Amygdala (tissue), 56 donors: ENCODE data around the gene GDPD3.

ENCODE experiments used
- DNase-seq, 56 donors: peaks; one replicate each; lab custom pipeline; 2025; lab: John Stamatoyannopoulos, UW

The GDPD3 gene

DNA sequence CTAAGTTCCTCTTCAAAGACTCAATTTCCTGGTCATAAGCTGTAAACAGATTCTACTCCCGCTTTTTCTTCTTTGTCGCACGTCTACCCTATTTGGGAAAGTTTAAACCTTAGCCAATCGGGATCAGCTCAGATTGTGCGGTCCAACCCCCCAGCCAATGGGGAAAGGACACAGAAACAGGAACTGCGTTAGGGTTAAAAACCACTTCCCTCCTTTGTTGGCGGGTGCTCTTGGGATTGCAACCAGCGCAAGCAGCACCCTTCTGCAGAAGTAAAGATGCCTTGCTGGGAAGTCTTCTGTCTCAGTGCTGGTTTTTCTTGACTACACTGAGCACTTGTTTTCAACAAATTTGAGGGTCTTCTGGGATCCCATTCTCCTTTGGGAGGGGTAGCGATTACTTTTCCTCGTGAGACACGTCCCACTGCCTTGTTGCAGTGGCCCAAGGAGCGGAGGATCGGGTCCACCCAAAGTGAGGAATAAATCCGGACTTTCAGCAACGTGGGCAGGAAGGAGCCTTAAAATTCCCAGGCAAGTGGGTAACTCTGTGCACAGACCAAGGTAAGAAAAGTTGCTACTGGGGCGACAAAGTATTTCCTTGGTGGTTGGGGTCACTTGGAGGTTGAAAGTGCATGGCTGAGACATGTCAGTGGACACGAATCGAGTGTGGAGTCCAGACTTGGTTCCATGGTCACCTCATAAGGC lies 16.3 kb downstream of the GDPD3 start:
- DNase-seq: no peak

- DNase-seq: peak; percentile 29 to 96 (median 84)
These were observed 17.1 kb downstream of the GDPD3 start, which contains the start of gene YPEL3 for GRCh38 chr16:30096105-30096861. TSS of gene YPEL3 (minus strand) at chr16:30096213. CDS start at chr16:30095482, 731 bp downstream.

GRCh38 chr16:30095166-30096078 lies 17.9 kb downstream of the GDPD3 start:
- peak in 11 of 56 donors; percentile 8 to 75 (median 19) for DNase-seq

GRCh38 chr16:30094541-30095165 lies 18.7 kb downstream of the GDPD3 start:
- peak in 1 of 56 donors; percentile 52 for DNase-seq

DNA sequence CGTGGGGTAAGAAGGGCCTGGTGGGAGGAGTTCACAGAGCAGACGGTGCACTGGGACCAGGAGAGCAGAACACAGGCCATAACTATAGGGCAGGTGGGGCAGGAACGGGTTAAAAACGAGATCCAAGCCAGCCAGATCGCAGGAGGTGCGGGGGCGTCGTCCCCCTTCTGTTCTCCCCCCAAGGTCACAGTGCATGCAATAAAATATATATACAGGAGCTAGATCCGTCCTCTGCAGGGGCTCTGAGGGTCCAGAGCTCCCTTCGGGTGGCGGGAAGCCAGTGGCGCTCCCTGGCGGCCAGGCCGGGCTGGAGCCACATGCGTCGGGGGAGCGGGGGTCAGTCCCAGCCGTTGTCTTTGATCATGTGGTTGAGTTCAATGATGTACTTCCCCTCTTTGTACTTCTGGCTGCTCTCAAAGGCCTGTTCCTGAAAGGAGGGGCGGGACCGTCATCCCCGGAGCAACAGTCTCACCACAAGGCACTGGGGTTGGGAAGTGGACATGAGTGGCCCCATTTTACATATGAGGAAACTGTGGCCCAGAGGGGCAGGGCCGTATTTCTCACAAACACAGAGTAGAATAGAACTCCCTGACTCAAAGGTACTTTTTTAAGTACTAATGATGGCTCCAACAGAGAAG lies 20.8 kb downstream of the GDPD3 start:
- peak in 47 of 56 donors; percentile 23 to 78 (median 57) for DNase-seq

GRCh38 chr16:30091474-30092372 lies 21.6 kb downstream of the GDPD3 start, which contains the start of gene TBX6:
TSS of gene TBX6 (minus strand) at chr16:30091924. CDS start at chr16:30091193, 731 bp downstream.
- DNase-seq: peak; percentile 34 to 95 (median 84)

DNA sequence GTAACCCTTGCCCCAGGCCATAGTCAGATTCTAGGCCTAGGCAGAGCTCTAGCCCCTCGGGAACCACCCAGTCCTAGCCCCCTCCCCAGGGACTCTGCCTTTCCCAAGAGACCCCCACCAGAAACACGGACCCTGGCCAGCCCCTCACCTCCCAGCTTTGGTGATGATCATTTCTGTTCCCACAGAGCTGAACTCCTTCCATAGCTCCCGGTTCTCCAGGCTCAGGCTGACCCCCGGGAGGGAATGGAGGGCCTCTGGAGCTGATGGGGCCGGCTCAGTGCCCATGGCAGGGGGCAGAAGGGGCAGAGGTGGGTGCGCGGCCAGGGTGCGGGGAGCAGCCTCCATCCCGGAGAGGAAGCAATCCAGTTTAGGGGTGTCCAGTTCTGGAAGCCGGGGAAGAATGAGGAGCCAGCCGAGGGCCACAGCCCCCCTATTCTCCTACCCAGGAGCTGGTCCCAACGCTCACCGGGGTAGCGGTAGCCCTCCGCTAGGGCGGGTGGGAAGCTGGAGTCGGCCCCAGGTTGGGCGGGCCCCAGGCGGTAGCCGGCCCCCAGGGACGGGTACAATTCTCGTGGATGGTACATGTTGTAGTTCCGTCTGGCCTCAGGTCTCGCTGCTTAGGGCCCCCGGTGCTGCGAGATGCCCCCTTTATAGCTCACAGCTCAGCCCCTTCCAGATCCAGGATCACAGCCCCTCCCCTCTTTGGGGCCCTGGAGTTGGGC lies 22.6 kb downstream of the GDPD3 start:
- no peak for DNase-seq

DNA sequence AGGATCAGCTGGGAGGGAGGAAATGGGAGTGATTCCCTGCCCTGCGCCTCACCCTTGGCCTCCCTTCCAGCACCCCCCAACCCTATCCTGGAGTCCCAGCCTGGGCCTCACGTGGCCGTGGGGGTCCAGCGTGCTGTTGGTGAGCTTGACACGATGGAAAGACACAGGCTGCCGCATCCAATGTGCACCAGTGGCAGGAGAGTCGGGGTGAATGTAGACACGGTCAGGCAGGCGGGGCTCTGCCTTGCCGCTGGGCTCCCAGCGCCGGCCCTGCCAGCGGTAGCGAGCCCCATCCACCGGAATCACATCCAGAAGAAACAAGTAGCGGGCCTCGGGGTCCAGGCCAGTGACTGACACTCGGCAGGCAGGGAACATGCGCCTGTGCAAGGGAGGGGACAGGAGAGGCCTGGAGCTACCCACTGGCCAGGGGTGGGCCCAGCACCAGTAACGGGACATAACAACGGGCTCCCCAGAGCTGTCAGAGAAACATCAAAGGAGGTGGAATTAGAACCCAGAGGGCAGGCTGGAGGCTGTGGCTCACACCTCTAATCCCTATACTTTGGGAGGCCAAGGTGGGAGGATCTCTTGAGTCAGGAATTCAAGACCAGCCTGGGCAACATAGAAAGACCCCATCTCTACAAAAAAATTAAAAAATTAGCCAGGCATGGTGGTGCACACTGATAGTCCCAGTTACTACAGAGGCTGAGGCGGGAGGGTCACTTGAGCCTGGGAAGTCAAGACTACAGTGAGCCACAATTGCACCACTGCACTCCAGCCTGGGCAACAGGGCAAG lies 24.3 kb downstream of the GDPD3 start:
- DNase-seq: no peak

GRCh38 chr16:30088237-30088831 lies 25.0 kb downstream of the GDPD3 start:
- DNase-seq: no peak

DNA sequence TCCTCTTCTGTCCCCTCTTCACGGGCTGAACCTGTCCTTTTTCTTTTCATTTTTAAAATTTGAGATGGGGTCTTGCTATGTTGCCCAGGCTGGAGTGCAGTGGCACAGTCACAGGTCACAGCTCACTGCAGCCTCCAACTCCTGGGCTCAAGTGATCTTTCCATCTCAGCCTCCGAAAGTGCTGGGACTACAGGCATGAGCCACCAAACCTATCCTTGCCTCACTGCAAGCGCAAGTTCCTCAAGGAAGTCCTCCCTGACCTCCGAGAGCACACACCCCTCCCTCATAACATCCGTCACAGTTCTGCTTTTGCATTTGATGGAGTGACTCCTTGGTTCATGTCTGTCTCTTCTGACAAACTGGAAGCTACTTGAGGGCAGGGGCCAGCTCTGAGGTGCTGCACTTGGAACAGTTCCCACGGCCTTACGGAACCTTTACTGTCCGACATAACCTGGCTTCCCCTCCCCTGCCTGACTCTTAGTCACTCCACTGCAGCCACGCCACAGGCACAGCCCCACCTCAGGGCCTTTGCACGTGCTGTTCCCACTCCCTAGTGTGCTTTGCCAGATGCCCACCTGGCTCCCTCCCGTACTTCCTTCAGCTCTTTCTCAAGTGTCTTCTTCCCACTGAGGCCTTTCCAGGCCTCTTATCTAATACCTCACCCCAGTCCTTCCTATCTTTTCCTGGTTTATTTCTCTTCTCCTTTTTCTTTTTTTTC lies 26.0 kb downstream of the GDPD3 start:
- no peak for DNase-seq

DNA sequence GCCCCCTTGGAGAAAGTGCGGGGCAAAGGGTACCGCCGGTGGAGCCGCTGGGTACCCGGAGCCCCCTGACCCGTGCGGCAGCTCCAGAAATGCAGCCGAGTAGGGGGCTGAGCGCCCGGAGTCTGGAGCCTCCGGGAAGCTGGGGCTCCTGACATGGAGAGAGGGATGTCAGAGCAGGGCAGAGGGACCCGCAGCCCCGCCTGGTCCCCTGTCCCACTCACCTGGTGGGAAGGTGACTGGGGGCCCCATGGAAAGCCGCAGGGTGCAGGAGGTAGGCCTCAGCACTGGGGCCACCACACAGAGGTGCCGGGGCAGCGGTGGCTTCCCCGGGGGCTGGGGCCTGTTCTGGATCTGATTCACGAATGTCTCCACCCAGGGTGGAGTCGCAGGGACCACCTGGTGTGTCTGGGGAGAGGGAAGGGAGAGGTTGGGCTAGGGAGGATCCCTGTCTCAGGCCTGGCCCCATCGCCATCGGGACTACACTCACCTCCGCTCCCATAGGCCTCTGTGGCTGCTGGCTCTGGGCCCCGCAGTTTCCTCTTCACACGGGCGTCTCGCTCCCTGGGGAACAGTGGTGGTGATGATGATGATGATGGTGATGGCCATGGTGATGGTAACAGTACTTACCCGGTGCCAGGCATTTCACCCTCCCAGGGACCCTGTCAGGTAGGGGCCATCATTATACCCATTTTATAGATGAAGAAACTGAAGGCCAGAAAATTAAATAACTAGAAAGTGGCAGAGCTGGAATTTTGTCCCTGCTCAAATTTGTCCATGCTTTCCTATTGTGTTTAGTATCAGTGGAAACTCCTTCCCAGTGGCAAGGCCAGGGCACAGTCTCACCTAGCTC lies 26.8 kb downstream of the GDPD3 start:
- DNase-seq: no peak

- DNase-seq: no peak
These were observed 27.5 kb downstream of the GDPD3 start for GRCh38 chr16:30085820-30086219.

- DNase-seq: no peak
These were observed 28.1 kb downstream of the GDPD3 start for GRCh38 chr16:30085247-30085646.

- DNase-seq: no peak
These were observed 28.5 kb downstream of the GDPD3 start for GRCh38 chr16:30084816-30085159.
